B cell (primary cell): Measurements from ENCODE around the gene PEPD. TPM values are rescaled to one million over a fixed set of nuclear protein-coding genes. Genes with fewer than 3 reads are reported as not detected.

Experiments
- ATAC-seq: fragments of 200-7000 bp; cut with Tn5 transposase; one replicate; pipeline ENCODE4 v1.10.0; 2021; ENCODE audit warnings: low read depth, mild to moderate bottlenecking, moderate number of reproducible peaks, moderate library complexity
- CTCF ChIA-PET: fragments of 350-600 bp; sonication (Branson Sonifier 250); formaldehyde crosslinking; loops from one replicate; lab custom pipeline; 2021; ENCODE audit warnings: antibody characterized with exemption, inconsistent platforms; lab: Charles Lee
- POLR2A ChIA-PET: fragments of 350-600 bp; sonication (Branson Sonifier 250); formaldehyde crosslinking; loops from one replicate; lab custom pipeline; 2021; ENCODE audit warnings: antibody characterized with exemption; lab: Charles Lee
- DNase-seq: peaks from one replicate; pipeline ENCODE4 v3.0.0; 2013
- H2AFZ ChIP-seq: 2 replicates; pipeline ENCODE4 v1.6.1; 2012; ENCODE audit warnings: mild to moderate bottlenecking, low read depth, low read length; ENCODE audit not compliant: insufficient read depth, poor library complexity, severe bottlenecking
- H3K27ac ChIP-seq, 2 donors: 1 replicate in 1 of 2; 2 replicates in 1 of 2; pipeline ENCODE4 v1.5.1; 2012 to 2013; ENCODE audit warnings: low read length in 2 of 2, mild to moderate bottlenecking in 2 of 2, moderate library complexity in 1 of 2
- H3K27me3 ChIP-seq, 4 experiments: fragments of 200-600 bp in 1 of 4; sonication (generic) in 1 of 4; replicated peaks in 1 of 4; 1 replicate in 2 of 4; 2 replicates in 2 of 4; pipeline versions ENCODE4 v1.6.1 to v1.7.0; 2013 to 2016; ENCODE audit warnings: low read length in 3 of 4, mild to moderate bottlenecking in 2 of 4, mixed read lengths in 1 of 4, moderate library complexity in 1 of 4; ENCODE audit not compliant: insufficient read depth in 4 of 4, control insufficient read depth in 3 of 4; ENCODE audit errors: control extremely low read depth in 1 of 4
- H3K36me3 ChIP-seq, 2 experiments: replicated peaks in 1 of 2; 1 replicate in 1 of 2; 2 replicates in 1 of 2; pipeline versions ENCODE4 v1.6.1 to v1.7.1; 2013; ENCODE audit warnings: low read length in 1 of 2; ENCODE audit not compliant: insufficient read depth in 2 of 2, control insufficient read depth in 1 of 2; ENCODE audit errors: control extremely low read depth in 1 of 2, extremely low read depth in 1 of 2
- H3K4me1 ChIP-seq, 2 donors: fragments of 200-600 bp in 1 of 2; sonication (generic) in 1 of 2; 1 replicate in 1 of 2; 2 replicates in 1 of 2; pipeline versions ENCODE4 v1.5.1 to v1.6.1; 2013 to 2017; ENCODE audit warnings: low read length in 2 of 2; ENCODE audit not compliant: control insufficient read depth in 2 of 2, insufficient read depth in 2 of 2
- H3K4me2 ChIP-seq: replicated peaks from 2 replicates; pipeline ENCODE3; 2012; ENCODE audit warnings: mild to moderate bottlenecking, low read depth, low read length; ENCODE audit not compliant: poor library complexity, severe bottlenecking
- H3K4me3 ChIP-seq, 5 experiments: fragments of 200-600 bp in 1 of 5; sonication (generic) in 1 of 5; 1 replicate in 3 of 5; 2 replicates in 2 of 5; pipeline versions ENCODE4 v1.5.1 to v1.7.0; 2011 to 2016; ENCODE audit warnings: low read length in 4 of 5, mild to moderate bottlenecking in 4 of 5, low read depth in 2 of 5, control low read depth in 1 of 5, moderate library complexity in 1 of 5; ENCODE audit not compliant: insufficient read depth in 1 of 5; ENCODE audit errors: control extremely low read depth in 1 of 5, extremely low read depth in 1 of 5
- H3K79me2 ChIP-seq: fragments of 200-600 bp; sonication (generic); one replicate; pipeline ENCODE4 v1.6.0; 2016; ENCODE audit warnings: low read length; ENCODE audit not compliant: control insufficient read depth, insufficient read depth
- H3K9ac ChIP-seq: fragments of 200-600 bp; sonication (generic); 2 replicates; pipeline ENCODE4 v1.6.1; 2017; ENCODE audit warnings: mild to moderate bottlenecking, low read length, moderate library complexity
- H3K9me3 ChIP-seq, 3 donors: one replicate each; pipeline versions ENCODE4 v1.6.1 to v1.7.1; 2013; ENCODE audit warnings: low read length in 2 of 3; ENCODE audit not compliant: control insufficient read depth in 2 of 3, insufficient read depth in 1 of 3; ENCODE audit errors: control extremely low read depth in 1 of 3
- H4K20me1 ChIP-seq: 2 replicates; pipeline ENCODE4 v1.6.0; 2012; ENCODE audit warnings: mild to moderate bottlenecking, low read length; ENCODE audit not compliant: insufficient read depth, control insufficient read depth, poor library complexity, severe bottlenecking
- H3K27ac Mint-ChIP-seq: one replicate; pipeline ENCODE4 v1.8.0; 2021; ENCODE audit warnings: mixed read lengths
- H3K27me3 Mint-ChIP-seq: one replicate; pipeline ENCODE4 v1.8.0; 2021; ENCODE audit warnings: mixed read lengths
- H3K4me1 Mint-ChIP-seq: one replicate; pipeline ENCODE4 v1.8.0; 2021; ENCODE audit warnings: mixed read lengths
- H3K4me3 Mint-ChIP-seq: one replicate; pipeline ENCODE4 v1.8.0; 2021; ENCODE audit warnings: mixed read lengths
- H3K9me3 Mint-ChIP-seq: one replicate; pipeline ENCODE4 v1.8.0; 2022; ENCODE audit warnings: mixed read lengths; ENCODE audit not compliant: insufficient read depth
- CTCF ChIP-seq: fragments of 200-600 bp; IDR thresholded peaks from one replicate; pipeline ENCODE4 v1.8.0; 2022; ENCODE audit warnings: antibody characterized with exemption, mild to moderate bottlenecking
- EZH2 ChIP-seq: IDR thresholded peaks from 2 replicates; pipeline ENCODE4 v1.6.1; 2012; ENCODE audit warnings: borderline replicate concordance, low read depth, mild to moderate bottlenecking, moderate library complexity, low read length; ENCODE audit not compliant: insufficient read depth, poor library complexity, severe bottlenecking
- WGBS: methylation state at CpG from one replicate; pipeline ENCODE4 v1.1.5; 2013; ENCODE audit warnings: missing lambda C conversion rate; ENCODE audit not compliant: insufficient coverage; 5-methylcytosine and 5-hydroxymethylcytosine counted together
- intact Hi-C: fragments of 100-400 bp; cut with micrococcal nuclease; formaldehyde crosslinking; loops from one replicate; pipeline ENCODE4 v1.10.0; 2022
- polyA plus RNA-seq: library from polyadenylated mRNA; depleted of rRNA; stranded (reverse); fragments of >200 nt; gene quantifications from 2 replicates; pipeline ENCODE4 v1.2.3, GENCODE V29; 2012
- total RNA-seq, 2 donors: library from RNA; stranded (reverse); fragments of 120-200 nt in 1 of 2; gene quantifications; 1 replicate in 1 of 2; 2 replicates in 1 of 2; pipeline versions ENCODE4 v1.2.3 to v1.2.4, GENCODE V29; 2013 to 2022

The PEPD gene
- total and polyA plus RNA-seq, 2 donors (not counting 1 experiment from before 2014, with no cell fraction given) = 36.4 to 42.7 TPM

DNA sequence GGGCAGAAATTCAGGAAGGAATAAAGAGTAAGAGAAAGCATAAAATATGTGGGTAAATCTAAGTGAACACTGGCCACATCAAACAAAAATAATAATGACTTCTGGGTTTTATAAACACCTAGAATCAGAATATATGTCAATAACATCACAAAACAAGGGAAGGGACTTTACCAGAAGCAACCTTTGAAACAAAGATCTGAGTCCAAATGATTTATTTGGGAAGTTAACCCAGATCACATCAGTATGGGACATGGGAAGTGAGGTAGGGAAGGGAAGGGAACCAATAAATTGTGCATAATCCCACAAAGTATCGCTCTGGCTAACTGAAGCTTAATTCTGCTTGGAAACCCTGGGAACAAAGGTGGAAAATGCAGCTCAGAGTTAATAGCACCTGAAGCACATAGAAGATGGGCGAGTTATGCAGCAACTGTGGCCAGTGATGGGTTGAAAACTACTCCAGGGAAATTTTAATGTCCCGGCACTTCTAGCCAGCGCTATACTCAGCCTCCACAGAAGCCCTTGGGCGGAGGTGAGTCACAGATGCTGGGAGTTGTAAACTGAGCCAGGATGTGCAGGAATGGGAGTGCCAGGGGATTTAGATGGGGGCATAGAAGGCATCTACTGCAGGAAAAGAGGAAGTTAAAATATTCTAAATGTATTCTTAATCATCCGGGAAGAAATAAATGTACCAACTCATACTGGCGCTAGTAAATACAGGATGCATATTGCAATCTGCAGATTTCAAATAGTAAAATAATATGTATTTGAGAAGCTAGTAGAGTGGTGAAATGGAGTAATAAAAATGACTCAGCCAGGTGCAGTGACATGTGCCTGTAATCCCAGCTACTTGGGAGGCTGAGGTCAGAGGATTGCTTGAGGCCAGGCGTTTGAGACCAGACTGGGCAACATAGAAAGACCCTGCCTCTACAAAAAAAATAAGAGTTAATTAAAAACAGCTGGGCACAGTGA is 182.3 kb downstream of the PEPD start:
- H3K27me3 Mint-ChIP-seq = peaks cover 49% of the 10 kb centered on the region
- no peak for TF ChIP-seq EZH2
- TF ChIP-seq CTCF = no peak
- intact Hi-C loops = no loop called here
- Histone ChIP-seq H3K79me2 (no peaks in the 10 kb centered on the region), H2AFZ (no peak overlapping the region), H3K27me3 (peaks cover 0 to 9% (median 6%) of the 10 kb centered on the region in 4 experiments), H4K20me1 (no peaks in the 10 kb centered on the region), H3K4me2 (no peak overlapping the region), H3K4me1 (no peaks in the 10 kb centered on the region), H3K36me3 (no peaks in the 10 kb centered on the region), H3K9me3 (no peaks in the 10 kb centered on the region), H3K4me3 (no peak overlapping the region), H3K27ac (no peak overlapping the region), H3K9ac (no peak overlapping the region)
- ChIA-PET POLR2A (no interaction called here), CTCF (no interaction called here)
- DNase-seq (no peak), ATAC-seq (no peak)
- WGBS = 91% methylated on average over 6 of the region's 8 CpGs
- no peak overlapping the region for H3K27ac Mint-ChIP-seq
- H3K9me3 Mint-ChIP-seq = peaks cover 2% of the 10 kb centered on the region
- H3K4me3 Mint-ChIP-seq = no peak overlapping the region
- no peaks in the 10 kb centered on the region for H3K4me1 Mint-ChIP-seq

Other genes starting within 250 kb of the PEPD start
- 1.7 and 2.5 TPM in 2 replicates for gene CEBPA, start 219.3 kb downstream of the PEPD start, total RNA-seq
- gene CEBPA, start 219.3 kb downstream of the PEPD start, polyA plus RNA-seq = 1.2 and 2.6 TPM in 2 replicates
- 23.4 and 24.2 TPM in 2 replicates for gene CEBPG, start 148.1 kb downstream of the PEPD start, total RNA-seq
- gene CEBPG, start 148.1 kb downstream of the PEPD start, polyA plus RNA-seq = 12.5 and 32.0 TPM in 2 replicates
- gene CHST8, start 100.2 kb upstream of the PEPD start, total RNA-seq = not detected in 2 replicates
- gene CHST8, start 100.2 kb upstream of the PEPD start, polyA plus RNA-seq = not detected in 2 replicates